A549 treated with RU486 at 1 μM for 4 hours (cell line): Measurements from ENCODE around the gene OSM. TPM values are rescaled to one million over a fixed set of nuclear protein-coding genes. Genes with fewer than 3 reads are reported as not detected.

ENCODE experiments used
- total RNA-seq: library from RNA; stranded (reverse); fragments of 200-300 nt; extraction: Qiagen RNA extraction; gene quantifications from 5 replicates; pipeline ENCODE4 v1.2.3, GENCODE V29; 2022; ENCODE audit warnings: low read depth

Gene OSM
- total RNA-seq = not detected in 5 replicates

GRCh38 chr22:30266445-30267381, at the start of gene OSM:
OSM (minus strand) TSS chr22:30266851; CDS start chr22:30266799, 52 bp downstream.

GRCh38 chr22:30289141-30289979, 22.7 kb upstream of the OSM start, which contains the start of gene CASTOR1:
CASTOR1 (minus strand) TSS chr22:30289505; CDS start chr22:30289497, 8 bp downstream.

GRCh38 chr22:30245985-30246813, 20.5 kb downstream of the OSM start, which contains the start of gene LIF:
LIF (minus strand) TSS chr22:30246759; CDS start chr22:30246695, 64 bp downstream.

Other genes with a start within 250 kb of the OSM start
- gene HORMAD2, start 186.4 kb downstream of the OSM start, total RNA-seq = not detected in 5 replicates
- 22.4 to 37.6 TPM (median 34.3 TPM) in 5 replicates for gene LIF, start 20.1 kb downstream of the OSM start, total RNA-seq
- gene CASTOR1, start 22.7 kb upstream of the OSM start, total RNA-seq = 3.3 to 6.3 TPM (median 4.7 TPM) in 5 replicates
- gene TBC1D10A, start 60.1 kb upstream of the OSM start, total RNA-seq = 9.1 to 11.7 TPM (median 10.1 TPM) in 5 replicates
- 39.6 to 76.2 TPM (median 67.4 TPM) in 5 replicates for gene SF3A1, start 90.0 kb upstream of the OSM start, total RNA-seq
- 1.8 to 3.4 TPM (median 3.0 TPM) in 5 replicates for gene CCDC157, start 90.2 kb upstream of the OSM start, total RNA-seq
- 14.2 to 19.6 TPM (median 16.8 TPM) in 5 replicates for gene RNF215, start 120.6 kb upstream of the OSM start, total RNA-seq
- gene SEC14L2, start 130.2 kb upstream of the OSM start, total RNA-seq = 28.0 to 35.4 TPM (median 30.1 TPM) in 5 replicates
- 60.7 to 71.9 TPM (median 70.0 TPM) in 5 replicates for gene MTFP1, start 158.9 kb upstream of the OSM start, total RNA-seq
- not detected in 5 replicates for gene SEC14L3, start 205.2 kb upstream of the OSM start, total RNA-seq
- 3.7 to 6.0 TPM (median 5.3 TPM) in 5 replicates for gene SEC14L4, start 238.8 kb upstream of the OSM start, total RNA-seq